ENCODE data around the gene ACTL6B. TPM values are rescaled to one million over a fixed set of nuclear protein-coding genes. Genes with fewer than 3 reads are reported as not detected.

The ACTL6B gene
- total RNA-seq, 2 experiments from 2014 or later: not detected

DNA sequence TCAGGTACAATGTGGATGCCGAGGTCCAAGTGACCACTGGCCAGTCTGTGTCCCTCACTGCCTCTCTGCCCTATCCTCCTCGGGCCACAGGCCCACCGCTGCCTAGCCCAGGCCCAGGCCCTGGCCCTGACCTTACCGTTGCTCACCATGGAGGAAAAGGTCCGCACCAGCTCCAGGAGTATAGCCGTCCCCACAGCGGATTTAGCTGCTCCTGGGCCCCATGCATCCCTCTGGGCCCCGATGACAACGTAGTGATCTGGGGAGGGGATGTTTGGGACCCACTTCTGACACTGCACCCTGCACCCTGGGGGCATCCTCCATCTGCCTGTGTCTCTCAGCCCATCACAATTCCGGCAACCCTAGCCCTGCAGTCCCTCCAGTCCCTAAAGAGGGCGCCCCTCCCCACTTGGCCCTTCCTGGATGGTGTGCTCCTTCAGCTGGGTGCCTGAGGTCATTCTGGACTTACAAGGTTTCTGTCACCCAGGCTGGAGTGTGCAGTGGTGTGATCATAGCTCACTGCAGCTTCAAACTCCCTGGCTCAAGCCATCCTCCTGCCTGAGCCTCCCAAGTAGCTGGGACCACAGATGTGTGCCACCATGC is 27.0 kb downstream of the ACTL6B start:
- no peak overlapping the region for H3K4me2 ChIP-seq (ENCODE audit: low read length)
- H3K9me2 ChIP-seq (ENCODE audit: insufficient read depth, low read length): no peaks in the 10 kb centered on the region
- H2AFZ ChIP-seq (ENCODE audit: low read length): no peak overlapping the region
- H3K4me1 ChIP-seq (ENCODE audit: insufficient read depth, low read length, poor library complexity, severe bottlenecking): peaks cover 19% of the 10 kb centered on the region
- BruUV-seq (replicated peaks): no TSS peak
- H3K9me3 ChIP-seq (ENCODE audit: low read length): no peaks in the 10 kb centered on the region
- ChIA-PET POLR2A (interaction anchor here (0.5 to 1.8 kb wide), 3 partner anchors 11 to 187 kb away, joined by 3 to 5 read pairs (median 3); no protein-coding TSS in a partner anchor), CTCF (ENCODE audit: unreplicated experiment) (no interaction called here)
- no peak overlapping the region for H3K27ac ChIP-seq (ENCODE audit: low read depth, low read length, poor library complexity, severe bottlenecking)
- H3K4me3 ChIP-seq (ENCODE audit: low read depth, low read length, poor library complexity, severe bottlenecking): no peak overlapping the region
- intact Hi-C loops (cut with micrococcal nuclease; ENCODE audit: unreplicated experiment): no loop called here
- peak; percentile 65 for DNase-seq (ENCODE audit: low spot score)
- TF ChIP-seq EZH2phosphoT487 (IDR thresholded peaks at IDR 0.05; ENCODE audit: borderline replicate concordance, low read depth, low read length): no peak
- TF ChIP-seq, protein P1, sequence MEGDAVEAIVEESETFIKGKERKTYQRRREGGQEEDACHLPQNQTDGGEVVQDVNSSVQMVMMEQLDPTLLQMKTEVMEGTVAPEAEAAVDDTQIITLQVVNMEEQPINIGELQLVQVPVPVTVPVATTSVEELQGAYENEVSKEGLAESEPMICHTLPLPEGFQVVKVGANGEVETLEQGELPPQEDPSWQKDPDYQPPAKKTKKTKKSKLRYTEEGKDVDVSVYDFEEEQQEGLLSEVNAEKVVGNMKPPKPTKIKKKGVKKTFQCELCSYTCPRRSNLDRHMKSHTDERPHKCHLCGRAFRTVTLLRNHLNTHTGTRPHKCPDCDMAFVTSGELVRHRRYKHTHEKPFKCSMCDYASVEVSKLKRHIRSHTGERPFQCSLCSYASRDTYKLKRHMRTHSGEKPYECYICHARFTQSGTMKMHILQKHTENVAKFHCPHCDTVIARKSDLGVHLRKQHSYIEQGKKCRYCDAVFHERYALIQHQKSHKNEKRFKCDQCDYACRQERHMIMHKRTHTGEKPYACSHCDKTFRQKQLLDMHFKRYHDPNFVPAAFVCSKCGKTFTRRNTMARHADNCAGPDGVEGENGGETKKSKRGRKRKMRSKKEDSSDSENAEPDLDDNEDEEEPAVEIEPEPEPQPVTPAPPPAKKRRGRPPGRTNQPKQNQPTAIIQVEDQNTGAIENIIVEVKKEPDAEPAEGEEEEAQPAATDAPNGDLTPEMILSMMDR (conservative IDR thresholded peaks at IDR 0.05; ENCODE audit: low read length): peak; percentile 78
- H3K79me2 ChIP-seq (ENCODE audit: insufficient read depth, low read depth, low read length): no peaks in the 10 kb centered on the region
- H3K36me3 ChIP-seq (ENCODE audit: insufficient read depth, low read length): no peaks in the 10 kb centered on the region
- H4K20me1 ChIP-seq (ENCODE audit: insufficient read depth, low read length): no peaks in the 10 kb centered on the region

DNA sequence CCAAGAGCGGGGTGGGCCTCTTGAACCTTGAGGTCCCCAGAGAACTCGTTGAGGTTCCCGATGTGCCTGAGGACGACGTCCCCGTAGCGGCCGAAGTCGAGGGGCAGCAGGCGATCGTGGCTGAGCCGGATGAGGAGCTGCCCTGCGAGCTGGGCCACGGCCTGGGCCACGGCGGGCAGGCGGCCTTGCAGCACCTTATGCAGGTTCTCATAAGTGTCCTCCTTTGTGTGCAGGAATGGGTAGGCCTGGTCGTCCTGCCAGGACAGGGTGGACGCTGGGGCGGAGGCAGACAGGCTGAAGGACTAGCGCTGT is 29.1 kb downstream of the ACTL6B start:
- H3K27ac ChIP-seq (ENCODE audit: low read depth, low read length, poor library complexity, severe bottlenecking): no peak overlapping the region

More for the DNA sequence above, 29.1 kb downstream of the ACTL6B start:
- ChIA-PET CTCF (ENCODE audit: unreplicated experiment) (no interaction called here), POLR2A (interaction anchor here (0.6 to 2.2 kb wide), 2 partner anchors 15 to 24 kb away, joined by 3 to 12 read pairs; partner anchors contain the start of gene MOSPD3)
- H3K4me1 ChIP-seq (ENCODE audit: insufficient read depth, low read length, poor library complexity, severe bottlenecking): peaks cover 12% of the 10 kb centered on the region
- no peak for DNase-seq (ENCODE audit: low spot score)
- H3K4me3 ChIP-seq (ENCODE audit: low read depth, low read length, poor library complexity, severe bottlenecking): peak overlapping the region; percentile 62
- no peaks in the 10 kb centered on the region for H3K79me2 ChIP-seq (ENCODE audit: insufficient read depth, low read depth, low read length)
- no TSS peak for BruUV-seq (replicated peaks)
- no peak overlapping the region for H2AFZ ChIP-seq (ENCODE audit: low read length)
- H3K9me3 ChIP-seq (ENCODE audit: low read length): no peaks in the 10 kb centered on the region
- TF ChIP-seq, protein P1 (conservative IDR thresholded peaks at IDR 0.05; ENCODE audit: low read length): no peak
- TF ChIP-seq EZH2phosphoT487 (IDR thresholded peaks at IDR 0.05; ENCODE audit: borderline replicate concordance, low read depth, low read length): no peak
- H3K9me2 ChIP-seq (ENCODE audit: insufficient read depth, low read length): no peaks in the 10 kb centered on the region
- intact Hi-C loops (cut with micrococcal nuclease; ENCODE audit: unreplicated experiment): loop anchor here (2.0 kb wide), 1 partner anchor 14 kb away; the partner anchor contains the start of gene MOSPD3
- no peaks in the 10 kb centered on the region for H3K36me3 ChIP-seq (ENCODE audit: insufficient read depth, low read length)
- H4K20me1 ChIP-seq (ENCODE audit: insufficient read depth, low read length): no peaks in the 10 kb centered on the region
- peak overlapping the region; percentile 94 for H3K4me2 ChIP-seq (ENCODE audit: low read length)
